GM15510 (cell line): ENCODE data around the gene FLOT1.
A peak's percentile ranks its signal among the peaks of the same experiment; 100 is the strongest.

ENCODE experiments used
- POLR2A ChIP-seq: IDR thresholded peaks from 3 replicates; pipeline ENCODE4 v1.6.1; 2011; ENCODE audit warnings: borderline replicate concordance; ENCODE audit not compliant: insufficient read length; ENCODE audit errors: extremely low read depth

Gene FLOT1

DNA sequence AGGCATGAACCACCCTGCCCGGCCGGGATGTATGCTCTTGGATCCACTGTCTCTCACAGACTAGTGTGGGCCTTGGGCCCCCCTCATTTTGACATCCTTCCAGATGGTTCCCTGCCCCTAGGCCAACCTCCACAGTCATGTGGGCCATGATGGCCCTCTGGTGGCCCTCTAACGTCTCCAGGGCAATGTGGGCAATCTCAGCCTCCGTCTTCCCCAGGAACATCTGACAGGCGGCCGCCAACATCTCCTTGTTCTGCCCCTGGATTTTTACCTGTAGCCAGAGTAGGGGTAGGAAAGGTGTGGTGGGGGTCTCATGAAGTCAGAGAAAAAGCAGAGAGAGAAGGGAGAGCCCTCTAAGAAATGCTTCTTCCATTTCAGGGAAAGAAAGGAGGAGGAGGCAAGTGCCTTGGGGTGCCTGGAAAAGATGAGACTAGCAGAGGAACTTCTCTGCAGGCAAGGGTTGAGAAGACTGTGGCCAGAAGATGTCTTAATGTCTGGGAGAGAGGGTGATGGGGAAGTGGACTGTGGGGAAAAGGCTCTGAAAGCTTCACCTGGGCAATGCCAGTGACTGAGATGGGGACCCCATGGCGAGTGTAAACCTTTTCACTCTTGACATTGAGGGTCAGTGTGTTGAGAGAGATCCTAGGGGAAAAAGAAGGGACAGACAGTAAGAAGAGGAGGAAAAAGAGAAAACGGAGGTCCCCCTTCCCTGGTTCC lies 1.3 kb downstream of the FLOT1 start:
- TF ChIP-seq POLR2A: no peak

GRCh38 chr6:30740540-30740870 lies 2.0 kb downstream of the FLOT1 start:
- no peak for TF ChIP-seq POLR2A

DNA sequence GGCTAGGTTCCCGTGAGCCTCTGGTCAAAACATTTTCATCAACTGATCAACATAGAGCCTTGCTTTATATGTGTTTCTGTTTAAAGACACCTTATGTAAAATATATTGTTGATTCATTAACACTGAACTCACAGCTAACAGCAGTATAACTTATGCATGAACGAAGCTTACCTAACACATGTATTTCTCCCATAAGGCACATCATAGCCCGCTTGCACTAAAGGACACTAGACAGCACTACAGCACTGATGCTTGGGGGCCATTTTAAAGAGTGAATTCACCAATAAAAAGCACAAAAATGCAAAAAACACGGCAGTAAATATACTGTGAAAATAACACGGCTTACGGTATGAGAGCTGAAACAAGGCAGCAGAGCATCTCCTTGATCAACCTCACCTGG lies 4.0 kb downstream of the FLOT1 start:
- TF ChIP-seq POLR2A: no peak

- TF ChIP-seq POLR2A: no peak
Measured at GRCh38 chr6:30735668-30736314, 6.7 kb downstream of the FLOT1 start.

DNA sequence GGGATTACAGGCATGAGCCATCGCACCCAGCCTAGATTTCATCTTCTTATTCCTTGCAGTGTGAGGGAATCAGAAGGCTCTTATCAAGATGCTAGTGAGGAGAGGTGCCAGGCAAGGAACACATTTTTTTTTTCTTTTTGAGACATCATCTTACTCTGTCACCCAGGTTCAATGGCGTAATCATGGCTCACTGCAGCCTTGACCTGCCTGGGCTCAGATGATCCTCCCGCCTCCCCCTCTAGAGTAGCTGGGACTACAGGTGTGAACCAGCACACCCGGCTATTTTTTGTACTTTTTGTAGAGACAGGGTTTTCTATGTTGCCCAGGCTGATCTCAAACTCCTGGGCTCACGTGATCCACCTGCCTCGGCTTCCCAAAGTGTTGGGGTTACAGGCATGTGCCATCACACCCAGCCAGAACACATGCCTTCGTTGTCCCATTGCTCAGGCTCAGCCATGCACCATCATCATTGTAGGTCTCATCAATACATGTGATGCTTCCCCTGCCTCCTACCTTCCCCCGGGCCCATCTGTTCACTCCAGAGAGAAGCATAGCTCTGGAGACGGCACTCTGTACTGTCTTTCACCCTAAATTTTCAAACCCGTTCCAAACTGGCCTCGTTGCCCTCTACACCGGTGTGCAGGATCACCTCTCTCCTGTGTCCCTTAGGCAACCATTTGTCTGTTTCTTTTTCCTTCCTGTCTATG lies 10.1 kb downstream of the FLOT1 start:
- no peak for TF ChIP-seq POLR2A

GRCh38 chr6:30730601-30731435 lies 11.7 kb downstream of the FLOT1 start:
- TF ChIP-seq POLR2A: no peak

DNA sequence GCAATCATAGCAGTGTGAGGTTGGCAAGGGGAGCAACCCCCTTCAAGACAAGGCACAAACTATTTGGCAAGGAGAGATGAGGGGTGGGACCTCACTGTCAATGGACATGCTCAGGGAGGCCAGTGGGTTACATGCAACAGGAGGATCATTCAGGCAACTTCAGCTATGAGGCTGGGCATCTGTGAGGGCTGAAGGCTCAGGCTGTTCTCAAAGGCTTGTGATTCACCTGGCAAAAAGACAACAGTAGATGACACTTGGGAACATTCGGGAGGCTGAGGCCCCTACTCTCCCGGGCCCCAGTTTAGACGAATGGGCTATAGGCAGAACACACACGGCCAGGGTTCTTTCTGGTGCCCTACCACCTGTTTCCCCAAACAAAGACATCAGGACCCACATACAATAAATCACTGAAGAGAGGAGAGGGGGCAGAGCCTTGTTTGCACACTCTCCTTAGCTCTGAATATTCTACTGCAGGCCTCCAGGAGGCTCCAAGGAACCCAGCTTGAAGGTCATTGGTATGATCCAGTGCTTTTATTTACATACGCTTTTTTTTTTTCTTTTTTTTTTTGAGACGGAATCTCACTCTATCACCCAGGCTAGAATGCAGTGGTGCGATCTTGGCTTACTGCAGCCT lies 14.4 kb downstream of the FLOT1 start:
- TF ChIP-seq POLR2A: no peak

GRCh38 chr6:30726506-30727413 lies 15.7 kb downstream of the FLOT1 start:
- no peak for TF ChIP-seq POLR2A

- TF ChIP-seq POLR2A: peak; percentile 35
Measured at GRCh38 chr6:30725713-30726505, 16.6 kb downstream of the FLOT1 start.

GRCh38 chr6:30724906-30725667 lies 17.4 kb downstream of the FLOT1 start:
- TF ChIP-seq POLR2A: no peak

- TF ChIP-seq POLR2A: peak; percentile 11
Measured at GRCh38 chr6:30722280-30723112, 20.0 kb downstream of the FLOT1 start.
